ENCODE data around the gene MATN4. TPM values are rescaled to one million over a fixed set of nuclear protein-coding genes. Genes with fewer than 3 reads are reported as not detected.

Gene MATN4
- polyA plus RNA-seq, 2 donors: 0.08 TPM

GRCh38 chr20:45347297-45347935, 39.3 kb upstream of the MATN4 start:
- peaks cover 2 to 14% of the 10 kb centered on the region in 2 donors for H3K4me1 ChIP-seq (ENCODE audit: control insufficient read depth in 2 of 2, insufficient read depth in 2 of 2, low read length in 1 of 2)
- H3K27me3 ChIP-seq (ENCODE audit: control insufficient read depth in 1 of 2, insufficient read depth in 2 of 2, low read length in 2 of 2): no peaks in the 10 kb centered on the region
- 15 to 19% methylated on average over 10 of the region's 10 CpGs for WGBS, 2 donors
- peak overlapping the region; percentile 89 to 98 for H3K27ac ChIP-seq (ENCODE audit: low read depth in 2 of 2, low read length in 1 of 2)
- no peaks in the 10 kb centered on the region for H3K9me3 ChIP-seq (ENCODE audit: control insufficient read depth in 2 of 2, insufficient read depth in 1 of 2, low read depth in 1 of 2, low read length in 1 of 2)
- peak overlapping the region; percentile 77 to 86 for H3K4me3 ChIP-seq (ENCODE audit: low read depth in 1 of 2, low read length in 2 of 2)
- no peaks in the 10 kb centered on the region for H3K36me3 ChIP-seq (ENCODE audit: control insufficient read depth in 2 of 2, insufficient read depth in 2 of 2, low read length in 1 of 2)

- H3K27me3 ChIP-seq (ENCODE audit: control insufficient read depth in 1 of 2, insufficient read depth in 2 of 2, low read length in 2 of 2): no peaks in the 10 kb centered on the region
- peak overlapping the region; percentile 77 to 86 for H3K4me3 ChIP-seq (ENCODE audit: low read depth in 1 of 2, low read length in 2 of 2)
- H3K27ac ChIP-seq (ENCODE audit: low read depth in 2 of 2, low read length in 1 of 2): peak overlapping the region; percentile 89 to 98
- 36 to 38% methylated on average over 5 of the region's 5 CpGs for whole genome bisulfite sequencing, 2 donors
- no peaks in the 10 kb centered on the region for H3K9me3 ChIP-seq (ENCODE audit: control insufficient read depth in 2 of 2, insufficient read depth in 1 of 2, low read depth in 1 of 2, low read length in 1 of 2)
- no peaks in the 10 kb centered on the region for H3K36me3 ChIP-seq (ENCODE audit: control insufficient read depth in 2 of 2, insufficient read depth in 2 of 2, low read length in 1 of 2)
- peaks cover 5 to 18% of the 10 kb centered on the region in 2 donors for H3K4me1 ChIP-seq (ENCODE audit: control insufficient read depth in 2 of 2, insufficient read depth in 2 of 2, low read length in 1 of 2)
These were observed 38.8 kb upstream of the MATN4 start for GRCh38 chr20:45346851-45347250.

DNA sequence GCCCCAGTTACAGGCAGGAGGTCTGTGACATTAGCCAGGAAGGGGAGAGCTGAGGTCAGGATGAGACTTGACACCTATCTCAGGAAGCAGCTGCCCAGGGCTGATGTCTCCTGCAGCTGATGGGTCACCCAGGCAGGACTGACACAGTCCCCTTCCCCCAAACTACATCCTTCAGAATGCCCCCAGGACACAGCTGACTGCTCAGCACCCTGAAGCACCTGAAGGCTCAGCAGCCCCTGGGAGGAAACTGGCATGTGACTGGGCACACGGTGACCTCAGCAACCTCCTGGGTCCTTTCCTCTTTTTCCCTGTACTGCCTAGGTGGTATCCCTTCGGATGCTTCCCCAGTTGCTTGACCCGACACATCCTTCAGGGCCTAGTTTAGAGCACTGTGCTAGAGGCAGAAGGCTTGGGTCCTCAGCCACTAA, 38.2 kb upstream of the MATN4 start:
- H3K4me3 ChIP-seq (ENCODE audit: low read depth in 1 of 2, low read length in 2 of 2): peak overlapping the region; percentile 77 to 86
- peaks cover 8 to 22% of the 10 kb centered on the region in 2 donors for H3K4me1 ChIP-seq (ENCODE audit: control insufficient read depth in 2 of 2, insufficient read depth in 2 of 2, low read length in 1 of 2)
- 33 to 35% methylated on average over 3 of the region's 3 CpGs for WGBS, 2 donors
- H3K27ac ChIP-seq (ENCODE audit: low read depth in 2 of 2, low read length in 1 of 2): peak overlapping the region; percentile 89 to 98
- no peaks in the 10 kb centered on the region for H3K27me3 ChIP-seq (ENCODE audit: control insufficient read depth in 1 of 2, insufficient read depth in 2 of 2, low read length in 2 of 2)
- H3K9me3 ChIP-seq (ENCODE audit: control insufficient read depth in 2 of 2, insufficient read depth in 1 of 2, low read depth in 1 of 2, low read length in 1 of 2): no peaks in the 10 kb centered on the region
- H3K36me3 ChIP-seq (ENCODE audit: control insufficient read depth in 2 of 2, insufficient read depth in 2 of 2, low read length in 1 of 2): no peaks in the 10 kb centered on the region

DNA sequence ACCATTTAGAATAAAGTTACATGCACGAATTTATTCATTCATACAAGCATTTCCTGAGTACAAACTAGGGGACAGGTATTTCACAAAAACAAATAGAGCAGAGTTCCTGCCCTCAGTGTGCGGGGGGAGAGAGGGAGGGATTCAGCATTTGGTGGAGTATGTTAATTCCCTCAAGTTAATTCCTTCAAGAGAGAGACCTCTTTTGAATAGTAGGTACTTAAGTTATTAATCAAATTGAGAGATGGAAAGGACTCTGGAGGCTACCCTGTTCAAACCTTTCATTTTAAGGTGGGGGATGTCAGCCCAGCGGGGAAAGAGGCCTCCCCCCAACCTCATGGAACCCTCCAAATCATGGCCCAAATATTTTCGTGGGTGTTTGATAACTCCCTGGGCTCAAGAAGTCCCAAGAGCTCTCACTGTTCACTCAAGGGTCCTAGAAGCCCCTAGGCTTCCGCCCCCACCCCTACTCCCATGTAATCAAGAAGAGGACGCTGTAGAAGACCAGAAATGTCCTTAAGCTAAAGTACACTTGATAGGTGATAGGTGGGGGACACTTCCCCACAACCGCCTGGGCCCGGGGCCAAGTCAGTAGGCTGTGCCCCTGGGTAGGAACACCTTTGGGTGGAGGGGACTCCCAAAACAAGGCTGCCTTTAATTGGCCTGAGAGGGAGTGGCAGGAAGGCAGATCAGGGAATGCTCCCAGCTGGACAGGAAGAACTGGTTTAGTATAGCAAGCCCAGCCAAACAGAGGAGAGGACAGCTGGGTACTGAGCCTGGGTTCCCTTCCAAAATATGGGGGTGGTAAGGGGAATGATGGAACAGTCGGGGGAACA, 37.2 kb upstream of the MATN4 start:
- H3K27me3 ChIP-seq (ENCODE audit: control insufficient read depth in 1 of 2, insufficient read depth in 2 of 2, low read length in 2 of 2): no peaks in the 10 kb centered on the region
- no peaks in the 10 kb centered on the region for H3K9me3 ChIP-seq (ENCODE audit: control insufficient read depth in 2 of 2, insufficient read depth in 1 of 2, low read depth in 1 of 2, low read length in 1 of 2)
- no peaks in the 10 kb centered on the region for H3K36me3 ChIP-seq (ENCODE audit: control insufficient read depth in 2 of 2, insufficient read depth in 2 of 2, low read length in 1 of 2)
- 47% methylated on average over 9 of the region's 9 CpGs for WGBS, 2 donors
- peak overlapping the region; percentile 89 to 98 for H3K27ac ChIP-seq (ENCODE audit: low read depth in 2 of 2, low read length in 1 of 2)
- H3K4me1 ChIP-seq (ENCODE audit: control insufficient read depth in 2 of 2, insufficient read depth in 2 of 2, low read length in 1 of 2): peaks cover 9 to 25% of the 10 kb centered on the region in 2 donors
- peak overlapping the region; percentile 77 to 86 for H3K4me3 ChIP-seq (ENCODE audit: low read depth in 1 of 2, low read length in 2 of 2)

GRCh38 chr20:45344168-45344860, 36.2 kb upstream of the MATN4 start:
- Histone ChIP-seq H3K27ac (ENCODE audit: low read depth in 2 of 2, low read length in 1 of 2) (peak overlapping the region; percentile 83 to 98), H3K9me3 (ENCODE audit: control insufficient read depth in 2 of 2, insufficient read depth in 1 of 2, low read depth in 1 of 2, low read length in 1 of 2) (no peaks in the 10 kb centered on the region), H3K4me1 (ENCODE audit: control insufficient read depth in 2 of 2, insufficient read depth in 2 of 2, low read length in 1 of 2) (peaks cover 10 to 28% of the 10 kb centered on the region in 2 donors), H3K27me3 (ENCODE audit: control insufficient read depth in 1 of 2, insufficient read depth in 2 of 2, low read length in 2 of 2) (no peaks in the 10 kb centered on the region), H3K4me3 (ENCODE audit: low read depth in 1 of 2, low read length in 2 of 2) (peak overlapping the region in 1 of 2 donors; percentile 86), H3K36me3 (ENCODE audit: control insufficient read depth in 2 of 2, insufficient read depth in 2 of 2, low read length in 1 of 2) (peaks cover 0 to 4% of the 10 kb centered on the region in 2 donors)
- WGBS, 2 donors: 24 to 34% methylated on average over 9 of the region's 9 CpGs

DNA sequence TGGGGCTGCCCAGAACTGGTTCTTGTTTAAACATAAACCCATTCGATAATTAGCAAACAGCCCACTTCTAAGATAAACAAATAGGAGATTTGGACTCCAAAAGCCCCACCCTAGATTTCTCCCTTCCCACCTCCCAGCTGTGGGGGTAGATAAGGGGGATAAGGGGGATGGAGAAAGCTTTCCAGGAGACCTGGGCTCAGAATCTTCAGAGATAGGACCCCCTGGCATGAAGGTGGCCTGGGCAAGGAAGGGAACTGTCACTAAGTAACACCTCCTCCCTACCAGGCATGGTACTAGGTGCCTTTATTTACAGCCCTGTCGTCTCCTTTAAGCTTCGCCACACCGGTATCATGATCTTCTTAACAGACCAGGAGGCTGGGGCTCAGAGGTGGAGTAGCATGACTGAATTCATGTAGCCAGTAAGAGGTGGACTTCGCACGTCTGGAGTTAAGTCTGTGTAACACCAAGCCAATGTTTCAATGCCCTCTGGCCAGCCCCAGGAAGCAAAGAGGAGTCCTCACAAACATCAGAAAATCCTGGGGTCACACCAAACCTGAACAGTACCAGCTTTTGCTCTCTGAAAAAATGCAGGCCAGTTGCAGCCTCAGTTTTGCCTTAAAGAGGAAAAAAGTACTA, 35.6 kb upstream of the MATN4 start:
- no peaks in the 10 kb centered on the region for H3K9me3 ChIP-seq (ENCODE audit: control insufficient read depth in 2 of 2, insufficient read depth in 1 of 2, low read depth in 1 of 2, low read length in 1 of 2)
- H3K27ac ChIP-seq (ENCODE audit: low read depth in 2 of 2, low read length in 1 of 2): peak overlapping the region; percentile 83 to 98
- H3K4me3 ChIP-seq (ENCODE audit: low read depth in 1 of 2, low read length in 2 of 2): peak overlapping the region; percentile 14 to 86
- 41 to 42% methylated on average over 6 of the region's 6 CpGs for WGBS, 2 donors
- peaks cover 13 to 34% of the 10 kb centered on the region in 2 donors for H3K4me1 ChIP-seq (ENCODE audit: control insufficient read depth in 2 of 2, insufficient read depth in 2 of 2, low read length in 1 of 2)
- no peaks in the 10 kb centered on the region for H3K27me3 ChIP-seq (ENCODE audit: control insufficient read depth in 1 of 2, insufficient read depth in 2 of 2, low read length in 2 of 2)
- H3K36me3 ChIP-seq (ENCODE audit: control insufficient read depth in 2 of 2, insufficient read depth in 2 of 2, low read length in 1 of 2): peaks cover 0 to 4% of the 10 kb centered on the region in 2 donors

DNA sequence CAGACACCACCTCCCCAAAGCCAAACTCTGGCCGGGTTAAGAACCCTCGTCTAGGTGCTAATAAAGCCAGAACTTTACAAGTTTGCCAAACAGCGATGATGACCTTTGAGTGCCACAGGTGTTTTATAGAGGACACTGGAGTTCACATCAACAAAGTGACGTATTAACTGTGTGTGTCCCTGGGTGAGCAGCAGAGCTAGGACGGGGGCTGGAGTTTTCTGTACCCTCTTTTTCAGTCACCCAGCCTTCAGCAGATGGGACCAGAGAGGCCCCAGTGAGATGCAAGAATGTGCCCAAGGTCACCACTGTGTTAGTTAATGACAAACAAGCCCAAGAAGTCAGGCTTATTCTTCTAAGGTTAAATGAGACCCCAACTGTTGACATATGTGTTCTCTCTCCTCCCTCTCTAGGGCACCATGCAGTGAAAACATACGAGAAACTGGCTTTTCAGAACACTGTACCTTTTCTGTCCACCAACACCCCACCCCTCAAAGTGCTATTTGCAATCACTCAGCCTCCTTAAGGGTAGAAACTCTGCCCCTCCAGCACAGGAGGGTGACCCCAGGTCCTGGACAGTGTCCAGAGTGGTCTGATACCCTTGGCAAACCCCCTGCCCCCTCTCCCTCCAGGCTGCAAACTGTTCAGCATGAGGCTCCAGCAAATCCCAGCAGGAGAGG, 34.9 kb upstream of the MATN4 start:
- Histone ChIP-seq H3K27ac (ENCODE audit: low read depth in 2 of 2, low read length in 1 of 2) (peak overlapping the region; percentile 83 to 98), H3K4me3 (ENCODE audit: low read depth in 1 of 2, low read length in 2 of 2) (peak overlapping the region; percentile 12 to 14), H3K36me3 (ENCODE audit: control insufficient read depth in 2 of 2, insufficient read depth in 2 of 2, low read length in 1 of 2) (peaks cover 0 to 4% of the 10 kb centered on the region in 2 donors), H3K4me1 (ENCODE audit: control insufficient read depth in 2 of 2, insufficient read depth in 2 of 2, low read length in 1 of 2) (peaks cover 13 to 38% of the 10 kb centered on the region in 2 donors), H3K27me3 (ENCODE audit: control insufficient read depth in 1 of 2, insufficient read depth in 2 of 2, low read length in 2 of 2) (no peaks in the 10 kb centered on the region), H3K9me3 (ENCODE audit: control insufficient read depth in 2 of 2, insufficient read depth in 1 of 2, low read depth in 1 of 2, low read length in 1 of 2) (no peaks in the 10 kb centered on the region)
- 44 to 46% methylated on average over 6 of the region's 6 CpGs for WGBS, 2 donors

DNA sequence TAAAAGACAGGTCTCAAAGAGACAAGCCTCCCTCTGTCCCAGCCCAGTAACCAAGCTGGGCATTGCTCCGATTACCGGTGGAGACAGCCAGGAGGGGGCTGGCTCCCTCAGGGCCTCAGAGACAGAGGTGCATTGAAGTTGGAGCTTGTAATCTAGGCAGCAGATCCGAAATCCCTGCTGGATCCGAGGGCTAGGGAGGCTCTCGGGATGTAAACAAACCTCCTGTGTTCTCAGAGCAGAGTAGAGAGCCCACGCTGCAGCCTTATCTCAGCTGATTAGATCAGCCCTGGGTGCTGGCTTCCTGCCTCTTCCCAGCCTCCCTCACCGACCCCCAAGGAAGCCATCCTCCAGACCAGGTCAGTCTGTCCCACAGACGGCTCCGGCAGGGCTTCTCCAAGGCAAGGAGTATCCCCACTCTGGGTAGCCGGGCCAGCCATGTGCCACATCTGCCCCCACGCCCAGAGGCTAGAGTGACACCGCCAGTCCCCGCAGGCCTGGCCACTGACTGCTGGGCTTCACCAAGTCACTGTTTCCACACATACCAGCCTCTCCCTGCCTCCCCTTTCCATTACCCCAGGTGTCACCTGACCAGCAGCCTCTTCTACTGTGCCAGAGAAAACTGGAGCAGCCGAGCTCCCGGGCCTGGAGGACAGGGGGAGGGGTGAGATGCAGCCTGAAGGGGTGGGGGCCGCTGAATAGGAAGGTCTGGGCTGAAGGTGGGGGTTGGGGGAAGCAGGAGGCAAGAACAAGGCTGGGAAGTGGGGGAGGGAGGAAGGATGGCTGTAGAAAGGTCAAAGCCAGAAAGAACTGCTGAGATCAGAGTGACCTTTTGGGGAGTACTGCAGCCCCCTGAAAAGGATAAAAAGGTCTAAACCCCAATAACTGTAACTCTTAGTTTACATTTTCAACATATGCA, 34.1 kb upstream of the MATN4 start:
- H3K27ac ChIP-seq (ENCODE audit: low read depth in 2 of 2, low read length in 1 of 2): peak overlapping the region; percentile 83 to 98
- peaks cover 17 to 46% of the 10 kb centered on the region in 2 donors for H3K4me1 ChIP-seq (ENCODE audit: control insufficient read depth in 2 of 2, insufficient read depth in 2 of 2, low read length in 1 of 2)
- peak overlapping the region; percentile 0 to 33 for H3K4me3 ChIP-seq (ENCODE audit: low read depth in 1 of 2, low read length in 2 of 2)
- H3K27me3 ChIP-seq (ENCODE audit: control insufficient read depth in 1 of 2, insufficient read depth in 2 of 2, low read length in 2 of 2): no peaks in the 10 kb centered on the region
- H3K9me3 ChIP-seq (ENCODE audit: control insufficient read depth in 2 of 2, insufficient read depth in 1 of 2, low read depth in 1 of 2, low read length in 1 of 2): no peaks in the 10 kb centered on the region
- WGBS, 2 donors: 25 to 29% methylated on average over 16 of the region's 16 CpGs
- peaks cover 0 to 4% of the 10 kb centered on the region in 2 donors for H3K36me3 ChIP-seq (ENCODE audit: control insufficient read depth in 2 of 2, insufficient read depth in 2 of 2, low read length in 1 of 2)

All from esophagus (tissue), 2 donors.